ELR (cell line): ENCODE data around the gene ZNF692.
A peak's percentile ranks its signal among the peaks of the same experiment; 100 is the strongest.
"Not testable (repeated sequence)": the region's sequence is repeated elsewhere in the genome, so short reads cannot be mapped to it uniquely, and the experiment has no call there.

Experiments
- DNase-seq: peaks from one replicate; pipeline ENCODE4 v3.0.0-alpha.2; 2015; ENCODE audit warnings: low read depth

ZNF692 gene

GRCh38 chr1:248858891-248859889 lies at the start of gene ZNF692:
Gene ZNF692 (minus strand): TSS chr1:248859085. CDS start chr1:248858309, 776 bp downstream.
- peak; percentile 98 for DNase-seq

GRCh38 chr1:248906753-248907661 lies 48.1 kb upstream of the ZNF692 start:
- DNase-seq = peak; percentile 11

DNA sequence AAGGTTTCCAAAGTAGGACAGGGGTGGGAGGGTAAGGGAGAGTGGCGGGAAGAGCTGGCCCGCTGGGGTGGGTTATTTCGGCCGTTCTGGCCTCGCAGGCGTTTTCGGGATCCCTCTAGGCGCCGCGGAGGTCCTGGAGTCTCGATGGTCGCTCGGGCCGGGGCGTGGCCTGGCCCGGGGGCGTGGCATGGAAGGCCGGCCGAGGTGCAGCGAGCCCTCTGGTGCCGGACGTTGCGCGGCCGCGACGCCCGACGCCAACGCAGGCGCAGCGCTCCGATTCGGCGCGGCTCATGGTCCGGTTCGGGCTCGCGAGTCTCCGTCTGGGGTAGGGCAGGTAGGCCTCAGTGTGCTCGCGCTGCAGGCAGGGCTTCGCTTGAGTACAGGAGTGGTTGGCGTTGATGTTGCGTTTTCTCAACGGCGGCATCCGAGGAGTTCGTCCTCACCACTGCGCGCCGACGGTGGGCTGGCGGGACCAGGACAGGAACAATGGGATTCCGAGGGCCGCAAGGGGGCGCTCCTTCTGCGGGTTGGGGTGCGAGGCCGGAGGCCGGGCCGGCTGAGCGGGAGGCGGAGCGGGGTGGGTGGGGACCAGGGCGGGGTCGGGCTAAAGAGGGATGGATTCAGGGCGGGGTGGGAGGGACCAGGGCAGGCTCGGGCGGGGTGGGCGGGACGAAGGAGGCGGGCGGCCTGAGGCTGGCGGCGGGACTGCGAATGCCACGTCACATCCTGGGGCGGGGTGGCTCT lies 47.3 kb upstream of the ZNF692 start, which contains the start of gene PGBD2:
PGBD2 (plus strand) TSS at position 227 of the 744 bp plus-strand sequence. CDS start 7,628 bp downstream, outside the sequence.
- peak; percentile 92 for DNase-seq

DNA sequence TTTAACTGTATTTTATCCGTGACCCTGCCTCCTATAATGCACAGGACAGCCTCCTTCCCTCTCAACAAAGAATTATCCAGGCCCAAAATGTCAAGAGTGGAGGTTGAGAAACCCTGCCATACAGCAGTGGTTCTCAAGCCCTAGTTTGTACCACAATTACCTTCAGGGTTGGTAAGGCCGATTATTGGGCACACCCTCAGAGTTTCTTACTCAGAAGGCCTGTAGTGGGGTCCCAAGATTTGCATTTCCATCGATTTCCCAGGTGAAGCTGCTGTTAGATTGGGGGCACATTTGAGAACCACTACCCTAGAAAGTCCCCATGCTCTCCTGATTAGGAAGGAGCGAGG lies 46.8 kb upstream of the ZNF692 start:
- no peak for DNase-seq

GRCh38 chr1:248904437-248905216 lies 45.7 kb upstream of the ZNF692 start:
- DNase-seq = no peak

DNA sequence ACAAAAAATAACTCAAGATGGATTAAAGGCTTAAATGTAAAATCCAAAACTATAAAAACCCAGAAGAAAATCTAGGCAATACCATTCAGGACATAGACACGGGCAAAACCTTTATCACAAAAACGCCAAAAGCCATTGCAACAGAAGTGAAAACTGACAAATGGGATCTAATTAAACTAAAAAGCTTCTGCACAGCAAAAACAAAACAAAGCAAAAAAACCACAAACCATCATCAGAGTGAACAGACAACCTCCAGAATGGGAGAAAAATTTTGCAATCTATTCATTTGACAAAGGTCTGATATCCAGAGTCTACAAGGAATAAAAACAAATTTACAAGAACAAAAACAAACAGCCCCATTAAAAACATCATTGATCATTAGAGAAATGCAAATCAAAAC lies 42.7 kb upstream of the ZNF692 start:
- no peak for DNase-seq

DNA sequence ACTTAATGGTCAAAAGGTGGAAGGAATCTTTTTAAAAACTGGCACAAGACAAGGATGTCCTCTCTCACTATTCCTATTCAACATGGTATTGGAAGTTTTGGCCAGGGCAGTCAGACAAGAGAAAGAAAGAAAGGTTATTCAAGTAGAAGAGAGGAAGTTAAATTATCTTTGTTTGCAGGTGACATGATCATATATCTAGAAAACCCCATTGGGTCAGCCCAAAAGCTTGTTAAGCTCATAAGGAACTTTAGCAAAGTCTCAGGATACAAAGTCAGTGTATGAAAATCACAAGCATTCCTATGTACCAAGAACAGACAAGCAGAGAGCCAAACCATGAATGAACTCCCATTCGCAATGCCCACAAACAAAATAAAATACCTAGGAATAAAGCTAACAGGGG lies 41.8 kb upstream of the ZNF692 start:
- DNase-seq = no peak

DNA sequence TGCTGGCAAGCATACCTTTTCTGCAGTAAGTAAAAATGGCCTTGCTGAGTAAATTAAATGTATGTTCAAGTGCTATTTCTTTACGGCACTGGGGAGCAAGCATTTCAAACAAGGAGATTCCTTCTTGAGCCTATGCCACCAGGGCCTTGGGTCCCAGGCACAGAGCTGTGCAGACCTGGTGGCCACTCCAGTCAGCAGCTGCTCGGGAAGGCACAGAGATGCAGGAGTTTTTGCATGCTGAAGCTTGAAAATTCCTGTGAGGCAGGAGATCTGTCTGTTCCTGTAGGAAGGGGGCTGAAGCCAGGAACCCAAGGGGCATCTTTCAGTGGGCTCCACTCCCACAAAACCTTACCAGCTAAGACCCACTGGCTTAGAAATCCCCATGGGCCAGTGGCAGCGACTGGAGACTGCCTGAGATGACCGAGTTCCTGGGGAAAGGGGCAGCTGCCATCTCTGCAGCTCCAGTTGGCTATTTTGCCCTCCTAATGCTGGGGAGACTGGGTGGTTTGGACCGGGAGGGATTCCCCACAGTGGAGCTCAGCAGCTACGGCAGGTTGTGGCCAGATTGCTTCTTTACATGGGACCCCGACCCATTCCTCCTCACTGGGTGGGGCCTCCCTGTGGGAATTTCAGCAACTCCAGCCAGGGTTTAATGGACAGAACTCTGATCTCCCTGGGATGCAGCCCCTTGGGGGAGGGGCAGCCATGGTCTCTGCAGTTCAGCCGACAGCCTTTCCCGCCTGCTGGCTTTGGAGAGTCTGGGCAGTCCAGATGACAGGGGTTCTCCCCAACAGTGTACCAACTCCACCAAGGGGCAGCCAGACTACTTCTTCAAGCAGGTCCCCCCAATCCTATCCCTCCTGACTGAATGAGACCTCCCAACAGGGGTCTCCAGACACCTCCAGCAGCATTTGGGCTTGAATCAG lies 38.8 kb upstream of the ZNF692 start:
- no peak for DNase-seq

DNA sequence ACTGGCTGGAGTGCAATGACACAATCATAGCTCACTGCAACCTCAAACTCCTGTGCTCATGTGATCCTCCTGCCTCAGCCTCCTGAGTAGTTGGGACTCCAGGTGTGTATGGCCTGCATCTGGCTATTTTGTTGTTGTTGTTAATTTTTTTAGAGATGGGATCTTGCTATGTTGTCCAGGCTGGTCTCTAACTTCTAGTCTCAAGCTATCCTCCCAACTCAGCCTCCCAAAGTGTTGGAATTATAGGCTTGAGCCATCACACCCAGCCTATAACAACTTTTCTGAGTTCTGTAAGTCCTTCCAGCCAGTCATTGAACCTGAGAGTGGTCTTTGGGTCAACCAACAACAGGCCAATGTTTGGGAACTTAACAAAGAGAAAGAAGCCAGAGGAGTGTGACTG lies 36.0 kb upstream of the ZNF692 start:
- no peak for DNase-seq

GRCh38 chr1:248892590-248892989 lies 33.7 kb upstream of the ZNF692 start:
- no peak for DNase-seq

GRCh38 chr1:248891758-248892157 lies 32.9 kb upstream of the ZNF692 start:
- DNase-seq = no peak

- no peak for DNase-seq
These were observed 31.9 kb upstream of the ZNF692 start for GRCh38 chr1:248890549-248891498.

DNA sequence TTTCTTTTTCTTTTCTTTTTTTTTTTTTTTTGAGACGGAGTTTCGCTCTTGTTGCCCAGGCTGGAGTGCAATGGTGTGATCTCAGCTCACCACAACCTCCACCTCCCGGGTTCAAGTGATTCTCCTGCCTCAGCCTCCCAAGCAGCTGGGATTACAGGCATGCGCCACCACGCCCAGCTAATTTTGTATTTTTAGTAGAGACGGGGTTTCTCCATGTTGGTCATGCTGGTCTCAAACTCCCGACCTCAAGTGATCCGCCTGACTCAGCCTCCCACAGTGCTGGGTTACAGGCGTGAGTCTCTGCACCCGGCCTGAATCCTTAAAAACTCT lies 31.0 kb upstream of the ZNF692 start:
- not testable (repeated sequence) for DNase-seq

DNA sequence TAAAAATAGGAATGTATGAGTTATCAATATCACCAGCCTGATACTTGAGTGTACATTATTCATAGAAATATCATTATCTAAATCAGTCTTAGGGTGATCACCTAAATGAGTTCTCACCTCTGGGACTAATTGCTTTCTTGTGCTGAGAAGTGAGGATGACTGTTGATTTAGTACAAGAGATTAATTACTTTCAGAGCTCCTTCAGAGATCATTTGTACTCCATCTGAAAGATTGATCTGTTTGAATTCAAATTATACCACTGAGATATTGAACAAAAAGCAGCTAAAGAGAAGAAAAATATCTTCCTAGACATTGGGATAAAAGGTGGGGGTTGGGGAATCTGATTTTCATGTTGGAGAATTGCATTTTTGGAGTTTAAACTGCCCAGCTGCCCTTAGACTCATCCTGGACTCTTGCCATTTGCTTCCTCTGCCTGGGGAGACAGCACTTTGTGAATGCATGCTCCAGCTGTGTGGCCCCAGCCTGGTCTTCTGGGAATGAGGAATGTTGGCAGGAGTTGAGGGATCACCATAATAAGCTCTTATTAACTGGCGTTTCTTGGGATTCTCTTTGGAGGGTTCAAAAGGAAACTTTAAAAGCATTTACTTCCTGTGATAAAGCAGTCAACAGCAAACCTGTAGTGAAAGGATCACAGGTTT lies 27.5 kb upstream of the ZNF692 start:
- no peak for DNase-seq

GRCh38 chr1:248885646-248886045 lies 26.8 kb upstream of the ZNF692 start:
- no peak for DNase-seq

DNA sequence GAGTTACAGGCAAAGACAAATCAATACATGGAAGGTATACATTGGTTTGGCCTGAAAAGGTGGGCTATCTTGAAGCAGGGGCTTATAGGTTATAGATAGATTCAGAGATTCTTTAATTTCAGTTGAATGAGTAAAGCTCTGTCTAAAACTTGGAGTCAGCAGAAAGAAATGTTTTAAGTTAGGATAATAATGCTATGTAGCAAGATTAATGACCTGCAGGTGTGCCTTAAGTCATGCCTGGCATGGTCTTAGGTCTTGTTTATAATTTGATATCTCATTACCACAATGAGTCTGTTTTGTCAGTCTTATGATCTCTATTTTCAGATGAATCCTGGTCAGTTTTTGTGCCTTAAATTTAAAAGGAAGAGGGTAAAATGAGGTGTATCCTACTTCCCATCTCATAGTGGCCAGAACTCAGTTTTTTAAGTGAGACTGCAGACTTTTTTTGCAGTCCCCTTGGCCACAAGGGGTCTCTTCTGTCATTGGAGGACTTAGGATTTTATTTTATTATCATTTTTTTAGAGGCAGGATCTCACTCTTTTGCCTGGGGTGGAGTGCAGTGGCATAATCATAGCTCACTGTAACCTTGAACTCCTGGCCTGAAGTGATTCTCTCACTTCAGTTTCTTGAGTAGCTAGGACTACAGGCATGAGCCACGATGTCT lies 25.9 kb upstream of the ZNF692 start:
- peak; percentile 17 for DNase-seq

GRCh38 chr1:248882427-248882826 lies 23.5 kb upstream of the ZNF692 start:
- DNase-seq = not testable (repeated sequence)

GRCh38 chr1:248881261-248881660 lies 22.4 kb upstream of the ZNF692 start:
- DNase-seq = no peak
